ENCODE results near the gene IKZF2. TPM values are rescaled to one million over a fixed set of nuclear protein-coding genes. Genes with fewer than 3 reads are reported as not detected.

Gene IKZF2
- total and polyA plus RNA-seq, 4 donors, result 0.63 to 17.1 (median 5.7) TPM

DNA sequence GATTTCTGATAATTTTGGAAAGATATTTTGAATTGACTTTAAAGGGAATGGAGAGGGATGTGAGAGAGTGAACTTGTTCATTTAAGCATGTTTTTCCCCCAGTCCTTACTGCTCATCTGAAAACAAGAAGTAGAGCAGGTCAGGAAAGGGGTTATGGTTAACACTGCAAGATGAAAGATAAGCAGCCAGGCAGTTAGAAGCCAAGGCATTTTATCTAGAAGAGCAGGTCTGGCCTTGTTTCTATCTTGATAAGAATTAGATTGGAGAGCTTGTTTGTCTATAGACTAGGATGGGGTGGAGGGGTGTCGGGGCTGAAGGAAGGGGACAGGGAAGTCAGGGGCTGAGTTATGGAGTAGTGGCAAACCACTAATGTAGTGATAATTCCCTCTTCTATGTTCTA, 171.6 kb downstream of the IKZF2 start:
- intact Hi-C loops (cut with DNase I), result no loop called here
- Histone ChIP-seq H3K9me3 (ENCODE audit: control insufficient read depth, low read length) (no peaks in the 10 kb centered on the region), H3K27ac (ENCODE audit: low read depth in 1 of 2, low read length in 2 of 2) (no peak overlapping the region), H3K36me3 (ENCODE audit: control insufficient read depth in 1 of 2, insufficient read depth in 2 of 2, low read length in 1 of 2) (no peaks in the 10 kb centered on the region), H3K4me3 (ENCODE audit: low read length in 2 of 2) (no peak overlapping the region), H3K4me1 (ENCODE audit: control insufficient read depth in 1 of 2, insufficient read depth in 2 of 2, low read length in 2 of 2) (peaks cover 0 to 5% of the 10 kb centered on the region in 2 donors), H3K27me3 (ENCODE audit: control insufficient read depth in 1 of 2, insufficient read depth in 2 of 2, low read length in 1 of 2) (no peaks in the 10 kb centered on the region)
- DNase-seq, result no peak
- 67 to 73% methylated on average over 1 of the region's 1 CpG for WGBS, 2 donors
- no peak for ATAC-seq (ENCODE audit: low FRiP score)

GRCh38 chr2:212979046-212979612, 172.3 kb downstream of the IKZF2 start:
- ATAC-seq (ENCODE audit: low FRiP score) (no peak), DNase-seq (no peak)
- no peaks in the 10 kb centered on the region for H3K27me3 ChIP-seq (ENCODE audit: control insufficient read depth in 1 of 2, insufficient read depth in 2 of 2, low read length in 1 of 2)
- no peaks in the 10 kb centered on the region for H3K36me3 ChIP-seq (ENCODE audit: control insufficient read depth in 1 of 2, insufficient read depth in 2 of 2, low read length in 1 of 2)
- intact Hi-C loops (cut with DNase I), result no loop called here
- WGBS, 2 donors, result 77 to 78% methylated on average over 2 of the region's 2 CpGs
- no peak overlapping the region for H3K4me3 ChIP-seq (ENCODE audit: low read length in 2 of 2)
- peaks cover 0 to 5% of the 10 kb centered on the region in 2 donors for H3K4me1 ChIP-seq (ENCODE audit: control insufficient read depth in 1 of 2, insufficient read depth in 2 of 2, low read length in 2 of 2)
- H3K9me3 ChIP-seq (ENCODE audit: control insufficient read depth, low read length), result no peaks in the 10 kb centered on the region
- H3K27ac ChIP-seq (ENCODE audit: low read depth in 1 of 2, low read length in 2 of 2), result no peak overlapping the region

DNA sequence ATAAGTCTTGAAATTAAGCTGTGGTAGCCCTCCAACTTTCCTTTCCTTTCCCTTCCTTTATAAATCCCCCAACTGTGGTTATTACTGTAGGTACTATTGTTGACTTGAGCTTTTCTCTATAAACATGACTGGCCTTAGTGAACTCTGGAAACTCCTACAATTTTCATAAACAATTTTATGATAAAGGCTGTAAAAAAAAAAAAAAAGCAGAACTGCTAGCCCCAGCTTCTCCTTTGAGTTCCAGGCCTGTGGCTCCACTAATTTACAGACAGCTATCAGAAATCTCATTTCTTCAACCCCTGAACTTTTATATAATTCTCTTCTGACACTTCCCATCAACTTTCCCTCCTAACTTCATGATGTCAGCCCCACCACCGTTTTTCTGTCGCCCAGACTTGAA, 174.3 kb downstream of the IKZF2 start:
- H3K27ac ChIP-seq (ENCODE audit: low read depth in 1 of 2, low read length in 2 of 2), result no peak overlapping the region
- no peak overlapping the region for H3K4me3 ChIP-seq (ENCODE audit: low read length in 2 of 2)
- no peaks in the 10 kb centered on the region for H3K36me3 ChIP-seq (ENCODE audit: control insufficient read depth in 1 of 2, insufficient read depth in 2 of 2, low read length in 1 of 2)
- ATAC-seq (ENCODE audit: low FRiP score) (no peak), DNase-seq (no peak)
- H3K27me3 ChIP-seq (ENCODE audit: control insufficient read depth in 1 of 2, insufficient read depth in 2 of 2, low read length in 1 of 2), result no peaks in the 10 kb centered on the region
- intact Hi-C loops (cut with DNase I), result no loop called here
- no peaks in the 10 kb centered on the region for H3K9me3 ChIP-seq (ENCODE audit: control insufficient read depth, low read length)
- WGBS, 2 donors, result 84 to 89% methylated on average over 2 of the region's 2 CpGs
- H3K4me1 ChIP-seq (ENCODE audit: control insufficient read depth in 1 of 2, insufficient read depth in 2 of 2, low read length in 2 of 2), result peaks cover 0 to 5% of the 10 kb centered on the region in 2 donors

GRCh38 chr2:212975333-212975732, 176.1 kb downstream of the IKZF2 start:
- DNase-seq, result no peak
- Histone ChIP-seq H3K9me3 (ENCODE audit: control insufficient read depth, low read length) (no peaks in the 10 kb centered on the region), H3K4me1 (ENCODE audit: control insufficient read depth in 1 of 2, insufficient read depth in 2 of 2, low read length in 2 of 2) (peaks cover 0 to 5% of the 10 kb centered on the region in 2 donors), H3K36me3 (ENCODE audit: control insufficient read depth in 1 of 2, insufficient read depth in 2 of 2, low read length in 1 of 2) (no peaks in the 10 kb centered on the region), H3K27me3 (ENCODE audit: control insufficient read depth in 1 of 2, insufficient read depth in 2 of 2, low read length in 1 of 2) (no peaks in the 10 kb centered on the region), H3K4me3 (ENCODE audit: low read length in 2 of 2) (no peak overlapping the region), H3K27ac (ENCODE audit: low read depth in 1 of 2, low read length in 2 of 2) (no peak overlapping the region)
- ATAC-seq (ENCODE audit: low FRiP score), result no peak
- WGBS, 2 donors, result 3 to 9% methylated on average over 1 of the region's 1 CpG
- intact Hi-C loops (cut with DNase I), result no loop called here

GRCh38 chr2:212974692-212975091, 176.7 kb downstream of the IKZF2 start:
- H3K36me3 ChIP-seq (ENCODE audit: control insufficient read depth in 1 of 2, insufficient read depth in 2 of 2, low read length in 1 of 2), result no peaks in the 10 kb centered on the region
- no peak overlapping the region for H3K27ac ChIP-seq (ENCODE audit: low read depth in 1 of 2, low read length in 2 of 2)
- DNase-seq, result no peak
- H3K4me3 ChIP-seq (ENCODE audit: low read length in 2 of 2), result no peak overlapping the region
- H3K27me3 ChIP-seq (ENCODE audit: control insufficient read depth in 1 of 2, insufficient read depth in 2 of 2, low read length in 1 of 2), result no peaks in the 10 kb centered on the region
- H3K4me1 ChIP-seq (ENCODE audit: control insufficient read depth in 1 of 2, insufficient read depth in 2 of 2, low read length in 2 of 2), result peaks cover 0 to 5% of the 10 kb centered on the region in 2 donors
- intact Hi-C loops (cut with DNase I), result no loop called here
- WGBS, 2 donors, result 47 to 48% methylated on average over 2 of the region's 2 CpGs
- ATAC-seq (ENCODE audit: low FRiP score), result no peak
- no peaks in the 10 kb centered on the region for H3K9me3 ChIP-seq (ENCODE audit: control insufficient read depth, low read length)

- Histone ChIP-seq H3K4me1 (ENCODE audit: control insufficient read depth in 1 of 2, insufficient read depth in 2 of 2, low read length in 2 of 2) (peaks cover 0 to 3% of the 10 kb centered on the region in 2 donors), H3K27me3 (ENCODE audit: control insufficient read depth in 1 of 2, insufficient read depth in 2 of 2, low read length in 1 of 2) (no peaks in the 10 kb centered on the region), H3K27ac (ENCODE audit: low read depth in 1 of 2, low read length in 2 of 2) (no peak overlapping the region), H3K9me3 (ENCODE audit: control insufficient read depth, low read length) (no peaks in the 10 kb centered on the region), H3K4me3 (ENCODE audit: low read length in 2 of 2) (no peak overlapping the region), H3K36me3 (ENCODE audit: control insufficient read depth in 1 of 2, insufficient read depth in 2 of 2, low read length in 1 of 2) (no peaks in the 10 kb centered on the region)
- WGBS, 2 donors, result 88 to 93% methylated on average over 3 of the region's 3 CpGs
- intact Hi-C loops (cut with DNase I), result no loop called here
- DNase-seq (no peak), ATAC-seq (ENCODE audit: low FRiP score) (no peak)
These were observed 178.1 kb downstream of the IKZF2 start for GRCh38 chr2:212973347-212973746.

GRCh38 chr2:212970132-212970531, 181.3 kb downstream of the IKZF2 start:
- ATAC-seq (ENCODE audit: low FRiP score), result no peak
- no peak for DNase-seq
- no peaks in the 10 kb centered on the region for H3K27me3 ChIP-seq (ENCODE audit: control insufficient read depth in 1 of 2, insufficient read depth in 2 of 2, low read length in 1 of 2)
- no peaks in the 10 kb centered on the region for H3K9me3 ChIP-seq (ENCODE audit: control insufficient read depth, low read length)
- no peaks in the 10 kb centered on the region for H3K36me3 ChIP-seq (ENCODE audit: control insufficient read depth in 1 of 2, insufficient read depth in 2 of 2, low read length in 1 of 2)
- no peak overlapping the region for H3K4me3 ChIP-seq (ENCODE audit: low read length in 2 of 2)
- H3K4me1 ChIP-seq (ENCODE audit: control insufficient read depth in 1 of 2, insufficient read depth in 2 of 2, low read length in 2 of 2), result no peaks in the 10 kb centered on the region
- H3K27ac ChIP-seq (ENCODE audit: low read depth in 1 of 2, low read length in 2 of 2), result no peak overlapping the region
- intact Hi-C loops (cut with DNase I), result no loop called here

DNA sequence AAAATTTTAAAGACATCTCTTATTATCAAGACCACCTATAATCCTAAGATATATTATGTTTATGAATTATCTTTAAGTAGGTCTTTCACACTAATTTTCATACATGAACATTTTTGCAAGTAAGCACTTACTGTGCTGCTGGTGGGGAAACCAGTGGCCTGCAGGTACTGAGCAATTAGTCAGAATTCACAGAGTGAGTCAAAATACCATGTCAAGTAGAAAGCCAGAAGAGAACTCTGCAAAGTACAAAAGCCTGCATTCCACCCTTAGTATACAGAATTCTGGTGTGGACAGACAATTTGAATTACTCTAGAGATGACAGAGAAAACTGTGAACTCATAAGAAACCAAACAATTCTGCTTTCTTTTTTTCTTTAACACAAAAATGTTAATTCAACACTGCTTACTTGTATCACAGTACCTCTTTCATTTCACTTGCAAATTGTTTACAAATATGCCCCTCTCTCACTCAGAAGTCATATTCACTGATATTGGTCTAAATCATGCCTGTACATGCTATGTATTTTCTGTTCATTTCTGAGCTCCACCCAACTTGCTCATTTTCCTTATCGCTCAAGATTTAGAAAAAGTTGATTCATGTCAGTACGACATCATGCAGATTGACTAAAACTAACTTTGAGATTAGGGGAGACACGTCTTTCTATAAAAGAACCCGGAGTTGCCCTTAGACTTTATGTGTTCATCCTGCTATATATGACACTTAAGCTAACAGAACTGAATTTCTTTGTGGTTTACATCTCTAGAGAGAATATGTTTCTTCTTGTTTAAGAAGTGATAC, 182.9 kb downstream of the IKZF2 start:
- H3K9me3 ChIP-seq (ENCODE audit: control insufficient read depth, low read length), result no peaks in the 10 kb centered on the region
- no peaks in the 10 kb centered on the region for H3K27me3 ChIP-seq (ENCODE audit: control insufficient read depth in 1 of 2, insufficient read depth in 2 of 2, low read length in 1 of 2)
- no peaks in the 10 kb centered on the region for H3K36me3 ChIP-seq (ENCODE audit: control insufficient read depth in 1 of 2, insufficient read depth in 2 of 2, low read length in 1 of 2)
- H3K4me1 ChIP-seq (ENCODE audit: control insufficient read depth in 1 of 2, insufficient read depth in 2 of 2, low read length in 2 of 2), result no peaks in the 10 kb centered on the region
- no peak for ATAC-seq (ENCODE audit: low FRiP score)
- 80 to 83% methylated on average over 4 of the region's 4 CpGs for WGBS, 2 donors
- H3K4me3 ChIP-seq (ENCODE audit: low read length in 2 of 2), result no peak overlapping the region
- DNase-seq, result no peak
- intact Hi-C loops (cut with DNase I), result no loop called here
- no peak overlapping the region for H3K27ac ChIP-seq (ENCODE audit: low read depth in 1 of 2, low read length in 2 of 2)

DNA sequence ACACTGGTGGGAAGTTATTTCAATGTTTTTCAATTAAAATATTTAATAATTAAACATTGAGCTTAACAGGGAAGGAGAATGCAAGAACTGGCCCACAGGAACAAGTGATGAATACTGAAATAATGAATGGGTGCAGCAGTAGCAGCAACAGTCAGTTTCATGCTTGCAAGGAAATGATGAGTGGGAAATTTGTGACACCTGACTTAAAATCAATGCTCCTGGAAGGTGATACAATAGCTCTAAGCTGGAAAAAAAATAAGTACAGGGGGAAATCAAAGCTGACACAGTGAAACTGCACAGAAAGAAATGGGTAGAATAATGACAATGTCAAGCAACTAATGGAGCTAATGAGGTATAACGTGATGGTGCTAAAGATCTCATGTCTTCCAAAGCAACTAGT, 184.5 kb downstream of the IKZF2 start:
- H3K4me3 ChIP-seq (ENCODE audit: low read length in 2 of 2), result no peak overlapping the region
- WGBS, 2 donors, result 86 to 96% methylated on average over 1 of the region's 1 CpG
- DNase-seq, result no peak

More for the DNA sequence above, 184.5 kb downstream of the IKZF2 start:
- no peak overlapping the region for H3K27ac ChIP-seq (ENCODE audit: low read depth in 1 of 2, low read length in 2 of 2)
- H3K36me3 ChIP-seq (ENCODE audit: control insufficient read depth in 1 of 2, insufficient read depth in 2 of 2, low read length in 1 of 2), result no peaks in the 10 kb centered on the region
- ATAC-seq (ENCODE audit: low FRiP score), result no peak
- no peaks in the 10 kb centered on the region for H3K27me3 ChIP-seq (ENCODE audit: control insufficient read depth in 1 of 2, insufficient read depth in 2 of 2, low read length in 1 of 2)
- intact Hi-C loops (cut with DNase I), result no loop called here
- H3K9me3 ChIP-seq (ENCODE audit: control insufficient read depth, low read length), result no peaks in the 10 kb centered on the region
- no peaks in the 10 kb centered on the region for H3K4me1 ChIP-seq (ENCODE audit: control insufficient read depth in 1 of 2, insufficient read depth in 2 of 2, low read length in 2 of 2)
